Measurements from ENCODE around the gene EHD4.

GRCh38 chr15:41849204-41849603, 123.2 kb downstream of the EHD4 start:
- TF ChIP-seq CTCF (IDR thresholded peaks at IDR 0.05; ENCODE audit: poor library complexity) = no peak
- TF ChIP-seq EZH2 (IDR thresholded peaks at IDR 0.05; ENCODE audit: borderline replicate concordance) = no peak
- no peak for TF ChIP-seq EZH2phosphoT487 (IDR thresholded peaks at IDR 0.05; ENCODE audit: low read depth, severe bottlenecking, unreplicated experiment)

Measured in hepatocyte (in vitro differentiated cells).